ENCODE data around the gene GSTA1.
"Not testable (repeated sequence)": the region's sequence is repeated elsewhere in the genome, so short reads cannot be mapped to it uniquely, and the experiment has no call there.

GSTA1 gene

DNA sequence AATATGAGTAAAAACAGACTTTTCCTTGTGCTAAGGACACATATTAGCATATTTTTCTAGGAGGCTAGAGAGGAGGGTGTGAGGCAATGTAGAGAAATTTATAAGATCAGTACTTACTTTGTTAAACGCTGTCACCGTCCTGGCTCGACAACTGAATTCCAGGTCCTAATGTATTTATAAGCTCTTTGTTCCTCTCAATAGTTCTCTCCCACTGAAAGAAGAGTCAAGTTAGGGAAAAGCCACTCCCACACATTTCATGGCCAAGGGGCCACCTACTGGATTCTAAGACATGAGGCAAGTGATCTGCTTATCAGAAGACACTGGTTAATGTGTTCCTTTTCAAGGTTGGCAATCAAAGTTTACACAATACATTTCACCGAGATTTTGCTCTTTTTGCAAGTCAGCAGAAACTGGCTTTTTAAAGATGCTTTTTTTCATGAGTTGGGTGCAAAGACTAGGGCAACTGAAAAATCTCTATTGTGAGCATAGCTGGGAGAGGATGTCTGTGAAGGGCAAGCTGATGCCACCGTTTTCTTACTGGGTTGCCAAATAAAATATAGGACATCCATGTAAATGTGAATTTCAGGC lies at the start of gene GSTA1:
TSS of gene GSTA1 (minus strand) at position 149 of the 588 bp plus-strand sequence. CDS start 4,549 bp downstream, outside the sequence.
- DNase-seq (ENCODE audit: low spot score) = not testable (repeated sequence)

DNA sequence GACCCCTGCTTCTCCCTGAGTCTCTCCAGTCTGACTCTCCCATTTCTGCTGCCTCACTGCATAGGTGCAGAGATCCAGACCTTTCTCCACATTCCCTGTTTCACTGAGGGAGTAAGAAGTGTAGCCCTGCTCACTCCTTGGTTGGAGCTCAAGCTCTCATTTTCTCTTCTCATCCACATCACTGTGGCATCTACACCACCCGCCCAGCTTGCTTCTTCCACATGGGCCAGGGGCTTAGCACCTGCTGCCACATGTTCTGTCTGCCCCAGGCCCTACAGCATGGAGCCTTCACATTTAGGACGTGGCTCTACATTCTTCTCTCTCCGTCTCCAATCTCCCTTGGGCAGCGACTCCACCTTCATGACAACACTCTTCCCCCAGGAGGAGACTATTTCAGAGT lies 45.5 kb upstream of the GSTA1 start:
- no peak for DNase-seq (ENCODE audit: low spot score)

DNA sequence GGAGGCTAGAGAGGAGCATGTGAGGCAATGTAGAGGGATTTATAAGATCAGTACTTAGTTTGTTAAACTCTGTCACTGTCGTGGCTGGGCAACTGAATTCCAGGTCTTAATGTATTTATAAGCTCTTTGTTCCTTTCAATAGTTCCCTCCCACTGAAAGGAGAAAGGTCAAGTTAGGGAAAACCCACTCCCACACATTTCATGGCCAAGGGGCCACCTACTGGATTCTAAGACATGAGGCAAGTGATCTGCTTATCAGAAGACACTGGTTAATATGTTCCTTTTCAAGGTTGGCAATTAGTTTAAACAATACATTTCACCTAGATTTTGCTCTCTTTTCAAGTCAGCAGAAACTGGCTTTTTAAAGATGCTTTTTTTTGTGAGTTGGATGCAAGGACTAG lies 42.4 kb upstream of the GSTA1 start:
- no peak for DNase-seq (ENCODE audit: low spot score)

GRCh38 chr6:52843605-52844004 lies 40.0 kb upstream of the GSTA1 start:
- DNase-seq (ENCODE audit: low spot score) = no peak

DNA sequence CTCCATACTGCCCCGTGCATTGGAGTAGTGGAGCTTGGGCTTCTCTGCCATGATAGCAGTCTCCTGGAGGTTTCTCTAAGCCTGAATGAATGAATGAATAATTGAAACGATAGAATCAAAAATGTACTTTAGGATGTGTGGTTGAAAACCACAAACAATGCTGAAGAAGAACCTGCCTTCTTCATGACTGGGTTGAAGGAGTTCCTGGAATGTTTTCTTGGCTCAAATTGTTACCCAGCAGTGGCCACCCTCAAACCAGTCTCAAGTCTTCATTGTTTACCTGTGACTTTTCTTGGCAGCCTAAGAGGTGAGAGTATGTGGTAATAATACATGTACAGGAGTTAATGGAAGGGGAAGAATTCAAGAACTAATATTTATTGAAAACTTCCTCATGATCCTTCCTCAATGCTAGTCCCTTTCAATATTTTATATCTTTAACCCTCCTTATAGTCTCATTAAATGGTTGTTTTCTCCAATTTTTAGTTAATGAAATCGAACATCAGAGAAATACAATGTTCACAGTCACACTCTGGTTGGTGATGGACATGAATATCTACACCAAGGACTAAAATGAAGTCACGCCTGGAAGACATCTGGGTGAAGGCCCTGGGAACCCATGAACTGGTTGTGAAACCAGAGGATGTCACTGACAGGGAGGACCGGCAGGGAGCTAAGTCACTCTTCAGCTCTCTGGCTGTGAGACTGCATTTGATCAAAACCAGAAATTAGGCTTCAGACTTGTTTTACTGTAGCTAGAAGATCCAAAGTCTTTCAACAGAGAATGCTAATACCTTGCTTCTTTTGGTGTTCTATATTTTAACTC lies 37.4 kb upstream of the GSTA1 start, which contains the start of gene GSTA5:
TSS of gene GSTA5 (minus strand) at position 51 of the 823 bp plus-strand sequence.
- DNase-seq (ENCODE audit: low spot score) = no peak

GRCh38 chr6:52839124-52840055 lies 35.8 kb upstream of the GSTA1 start:
- DNase-seq (ENCODE audit: low spot score) = peak; percentile 74

- DNase-seq (ENCODE audit: low spot score) = no peak
These were observed 30.9 kb upstream of the GSTA1 start for GRCh38 chr6:52834481-52834880.

DNA sequence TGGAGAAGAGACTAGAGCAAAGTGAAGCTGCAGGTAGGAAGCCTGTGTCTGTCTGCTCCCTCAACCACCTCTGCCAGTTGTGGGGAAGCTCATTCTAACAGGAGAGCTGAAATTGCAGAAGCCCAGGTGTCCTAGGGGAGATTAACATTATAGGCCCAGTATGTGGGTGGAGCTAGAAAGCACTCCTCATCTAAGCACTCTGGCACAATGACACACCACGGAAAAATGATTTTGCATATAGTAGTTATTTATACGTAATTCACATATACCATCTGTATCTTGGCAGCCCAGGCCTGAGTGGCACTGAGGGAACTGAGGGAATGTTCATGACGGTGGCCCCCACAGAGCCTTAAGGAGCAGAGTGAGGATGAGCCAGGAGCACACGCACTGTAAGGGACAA lies 27.3 kb upstream of the GSTA1 start:
- not testable (repeated sequence) for DNase-seq (ENCODE audit: low spot score)

- DNase-seq (ENCODE audit: low spot score) = no peak
These were observed 25.6 kb upstream of the GSTA1 start for GRCh38 chr6:52829046-52829817.

- DNase-seq (ENCODE audit: low spot score) = not testable (repeated sequence)
These were observed 25.0 kb upstream of the GSTA1 start for GRCh38 chr6:52828621-52829020.

DNA sequence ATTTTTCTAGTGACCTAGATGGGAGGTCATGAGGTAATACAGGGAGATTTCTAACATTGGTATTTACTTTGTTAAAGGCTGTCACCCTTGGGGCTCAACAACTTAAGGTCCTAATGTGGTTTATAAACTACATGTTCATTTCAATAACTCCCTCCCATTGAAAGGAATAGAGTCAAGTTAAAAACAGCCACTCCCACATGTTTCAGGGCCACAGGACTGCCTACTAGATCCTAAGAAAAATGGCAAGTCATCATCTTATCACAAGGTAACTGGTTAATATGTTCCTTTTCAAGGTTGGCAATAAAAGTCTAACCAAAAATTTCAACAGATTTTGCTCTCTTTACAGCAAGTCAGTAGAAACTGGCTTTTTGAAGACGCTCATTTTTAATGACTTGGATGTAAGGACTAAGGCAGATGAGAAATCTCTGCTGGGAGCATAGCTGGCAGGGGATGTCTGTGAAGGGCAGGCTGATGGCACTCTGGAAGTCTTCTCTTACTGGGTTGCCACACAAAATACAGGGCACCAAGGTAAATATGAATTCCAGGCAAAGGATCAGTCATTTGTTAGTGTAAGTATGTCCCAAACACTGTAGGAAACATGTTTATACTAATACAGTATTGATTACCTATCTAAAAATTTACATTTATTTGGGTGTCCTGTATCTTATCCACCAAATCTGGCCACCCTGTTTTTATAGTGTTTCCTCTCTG lies 23.6 kb upstream of the GSTA1 start:
- not testable (repeated sequence) for DNase-seq (ENCODE audit: low spot score)

GRCh38 chr6:52826513-52826912 lies 22.9 kb upstream of the GSTA1 start:
- no peak for DNase-seq (ENCODE audit: low spot score)

DNA sequence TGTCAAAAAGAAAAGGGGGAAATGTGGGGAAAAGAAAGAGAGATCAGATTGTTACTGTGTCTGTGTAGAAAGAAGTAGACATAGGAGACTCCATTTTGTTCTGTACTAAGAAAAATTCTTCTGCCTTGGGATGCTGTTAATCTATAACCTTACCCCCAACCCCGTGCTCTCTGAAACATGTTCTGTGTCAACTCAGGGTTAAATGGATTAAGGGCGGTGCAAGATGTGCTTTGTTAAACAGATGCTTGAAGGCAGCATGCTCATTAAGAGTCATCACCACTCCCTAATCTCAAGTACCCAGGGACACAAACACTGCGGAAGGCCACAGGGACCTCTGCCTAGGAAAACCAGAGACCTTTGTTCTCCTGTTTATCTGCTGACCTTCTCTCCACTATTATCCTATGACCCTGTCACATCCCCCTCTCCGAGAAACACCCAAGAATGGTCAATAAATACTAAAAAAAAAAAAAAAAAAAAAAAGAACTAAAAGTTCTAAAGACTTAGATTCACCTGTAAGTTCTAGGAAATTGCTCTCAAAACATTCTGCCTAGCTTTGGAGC lies 22.4 kb upstream of the GSTA1 start:
- not testable (repeated sequence) for DNase-seq (ENCODE audit: low spot score)

GRCh38 chr6:52825270-52825793 lies 21.7 kb upstream of the GSTA1 start:
- not testable (repeated sequence) for DNase-seq (ENCODE audit: low spot score)

- DNase-seq (ENCODE audit: low spot score) = no peak
These were observed 18.2 kb upstream of the GSTA1 start for GRCh38 chr6:52821842-52822241.

DNA sequence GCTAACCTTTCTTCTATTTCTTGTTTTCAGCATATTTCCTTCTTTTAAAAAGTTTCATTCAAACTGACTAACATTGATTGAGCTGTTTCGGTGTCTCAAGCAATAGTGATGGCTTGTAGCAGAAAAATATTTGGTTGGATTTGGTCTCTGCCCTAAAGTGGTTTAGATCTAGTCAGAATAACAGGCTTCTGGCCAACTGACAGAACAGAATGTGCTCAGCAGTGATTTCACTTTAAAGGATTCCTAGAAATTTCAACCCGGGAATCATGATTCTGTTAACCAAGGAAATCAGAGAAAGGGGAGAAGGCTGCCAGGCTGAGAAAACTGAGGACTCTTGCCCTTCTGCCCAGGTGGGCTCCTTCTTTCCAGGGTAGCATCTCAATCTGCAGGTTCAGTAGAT lies 16.6 kb upstream of the GSTA1 start:
- peak; percentile 55 for DNase-seq (ENCODE audit: low spot score)

GRCh38 chr6:52815167-52816092 lies 11.8 kb upstream of the GSTA1 start:
- peak; percentile 62 for DNase-seq (ENCODE audit: low spot score)

GRCh38 chr6:52814545-52814944 lies 10.9 kb upstream of the GSTA1 start:
- not testable (repeated sequence) for DNase-seq (ENCODE audit: low spot score)

GRCh38 chr6:52809777-52810176 lies 6.2 kb upstream of the GSTA1 start:
- DNase-seq (ENCODE audit: low spot score) = not testable (repeated sequence)

Measured in hepatic stellate cell (primary cell).